Activated CD4-positive, alpha-beta T cell treated with anti-CD3 and anti-CD28 coated beads, Interleukin-2, amount 10 ng/mL, durations not matched to agents 7 days and 5 days (primary cell): ENCODE results near the gene MPDZ. TPM values are rescaled to one million over a fixed set of nuclear protein-coding genes. Genes with fewer than 3 reads are reported as not detected.

ENCODE experiments used
- CTCF ChIA-PET: fragments of 350-600 bp; sonication (Branson Sonifier 250); formaldehyde crosslinking; loops from one replicate; lab custom pipeline; 2021; ENCODE audit warnings: antibody characterized with exemption; lab: Charles Lee
- POLR2A ChIA-PET: fragments of 350-600 bp; sonication (Branson Sonifier 250); formaldehyde crosslinking; loops from one replicate; lab custom pipeline; 2021; ENCODE audit warnings: antibody characterized with exemption; lab: Charles Lee
- DNase-seq: peaks from one replicate; pipeline ENCODE4 v3.0.0-alpha.2; 2020
- H3K27ac Mint-ChIP-seq: one replicate; pipeline ENCODE4 v1.8.0; 2021; ENCODE audit warnings: mild to moderate bottlenecking, moderate library complexity, mixed read lengths
- H3K27me3 Mint-ChIP-seq: one replicate; pipeline ENCODE4 v1.8.0; 2021; ENCODE audit warnings: mixed read lengths
- H3K36me3 Mint-ChIP-seq: one replicate; pipeline ENCODE4 v1.8.0; 2021; ENCODE audit warnings: low read depth, mixed read lengths
- H3K4me1 Mint-ChIP-seq: one replicate; pipeline ENCODE4 v1.8.0; 2021; ENCODE audit warnings: mixed read lengths
- H3K4me3 Mint-ChIP-seq: one replicate; pipeline ENCODE4 v1.8.0; 2021; ENCODE audit warnings: mild to moderate bottlenecking, moderate library complexity, mixed read lengths
- H3K9me3 Mint-ChIP-seq: one replicate; pipeline ENCODE4 v1.8.0; 2021; ENCODE audit warnings: mixed read lengths
- total RNA-seq, 2 experiments: library from RNA; stranded (reverse); gene quantifications; one replicate each; pipeline ENCODE4 v1.2.3, GENCODE V29; 2021

The MPDZ gene
- total RNA-seq, 2 experiments from 2014 or later, result not detected

GRCh38 chr9:13137426-13137825 is 142.1 kb downstream of the MPDZ start:
- Mint-ChIP-seq H3K27ac (no peak overlapping the region), H3K4me1 (no peaks in the 10 kb centered on the region), H3K27me3 (no peaks in the 10 kb centered on the region), H3K9me3 (peaks cover 2% of the 10 kb centered on the region), H3K36me3 (no peaks in the 10 kb centered on the region), H3K4me3 (no peak overlapping the region)
- CTCF ChIA-PET, result no interaction called here
- POLR2A ChIA-PET, result no interaction called here
- no peak for DNase-seq

- DNase-seq, result no peak
- H3K4me1 Mint-ChIP-seq, result no peaks in the 10 kb centered on the region
- ChIA-PET CTCF (no interaction called here), POLR2A (no interaction called here)
- no peaks in the 10 kb centered on the region for H3K27me3 Mint-ChIP-seq
- H3K4me3 Mint-ChIP-seq, result no peak overlapping the region
- no peaks in the 10 kb centered on the region for H3K36me3 Mint-ChIP-seq
- H3K27ac Mint-ChIP-seq, result no peak overlapping the region
- H3K9me3 Mint-ChIP-seq, result no peaks in the 10 kb centered on the region
Observed at GRCh38 chr9:13131991-13132390, 147.5 kb downstream of the MPDZ start.

DNA sequence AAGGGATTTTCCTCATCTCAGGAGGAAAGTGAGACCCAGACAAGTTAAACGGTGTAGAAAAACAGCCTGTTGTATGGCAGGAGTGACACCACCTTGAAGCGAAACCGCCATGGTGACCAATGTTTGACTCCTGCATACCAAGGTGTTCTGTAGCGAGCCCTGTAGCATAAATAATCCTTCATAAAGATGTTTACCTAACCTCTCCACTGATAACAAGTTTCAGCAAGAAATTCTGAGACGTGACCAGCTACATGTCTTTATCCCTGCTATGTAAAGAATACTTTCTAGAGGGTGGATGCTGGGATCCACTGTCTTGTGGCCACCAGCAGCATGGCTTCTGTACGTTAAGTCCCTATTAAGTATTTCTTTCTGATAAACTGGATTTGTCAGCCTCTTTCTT is 148.1 kb downstream of the MPDZ start:
- H3K4me3 Mint-ChIP-seq, result no peak overlapping the region
- H3K4me1 Mint-ChIP-seq, result no peaks in the 10 kb centered on the region
- H3K9me3 Mint-ChIP-seq, result no peaks in the 10 kb centered on the region
- POLR2A ChIA-PET, result no interaction called here
- no peak for DNase-seq
- H3K27me3 Mint-ChIP-seq, result no peaks in the 10 kb centered on the region
- CTCF ChIA-PET, result no interaction called here
- H3K27ac Mint-ChIP-seq, result no peak overlapping the region
- H3K36me3 Mint-ChIP-seq, result no peaks in the 10 kb centered on the region

GRCh38 chr9:13128266-13128860 is 151.1 kb downstream of the MPDZ start:
- Mint-ChIP-seq H3K36me3 (no peaks in the 10 kb centered on the region), H3K4me1 (no peaks in the 10 kb centered on the region), H3K27me3 (no peaks in the 10 kb centered on the region), H3K9me3 (no peaks in the 10 kb centered on the region), H3K27ac (no peak overlapping the region), H3K4me3 (no peak overlapping the region)
- CTCF ChIA-PET, result no interaction called here
- POLR2A ChIA-PET, result no interaction called here
- no peak for DNase-seq

DNA sequence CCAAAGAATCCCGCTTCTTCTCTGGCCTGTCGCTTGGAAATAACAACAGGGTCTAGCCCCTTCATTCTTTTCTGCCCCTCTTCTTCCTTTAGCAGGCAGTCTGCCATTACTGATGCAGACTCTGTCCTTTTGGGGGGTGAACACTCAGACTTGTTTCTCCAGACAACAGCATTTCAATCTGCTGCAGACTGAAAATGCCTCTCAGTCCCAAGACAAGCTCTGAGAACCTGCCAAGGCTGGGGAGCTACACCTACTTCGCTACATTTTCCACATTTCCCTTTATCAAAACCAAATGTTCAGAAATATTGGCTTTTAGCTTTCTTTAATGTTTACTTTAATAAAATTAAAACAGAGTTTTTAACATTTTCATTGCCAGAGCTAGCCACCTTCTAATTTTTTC is 152.4 kb downstream of the MPDZ start:
- H3K9me3 Mint-ChIP-seq, result no peaks in the 10 kb centered on the region
- H3K4me1 Mint-ChIP-seq, result no peaks in the 10 kb centered on the region
- no peak for DNase-seq
- CTCF ChIA-PET, result no interaction called here
- no peak overlapping the region for H3K27ac Mint-ChIP-seq
- H3K36me3 Mint-ChIP-seq, result no peaks in the 10 kb centered on the region
- H3K27me3 Mint-ChIP-seq, result no peaks in the 10 kb centered on the region
- POLR2A ChIA-PET, result no interaction called here
- no peak overlapping the region for H3K4me3 Mint-ChIP-seq

- CTCF ChIA-PET, result no interaction called here
Observed at GRCh38 chr9:13125261-13125660, 154.2 kb downstream of the MPDZ start.

DNA sequence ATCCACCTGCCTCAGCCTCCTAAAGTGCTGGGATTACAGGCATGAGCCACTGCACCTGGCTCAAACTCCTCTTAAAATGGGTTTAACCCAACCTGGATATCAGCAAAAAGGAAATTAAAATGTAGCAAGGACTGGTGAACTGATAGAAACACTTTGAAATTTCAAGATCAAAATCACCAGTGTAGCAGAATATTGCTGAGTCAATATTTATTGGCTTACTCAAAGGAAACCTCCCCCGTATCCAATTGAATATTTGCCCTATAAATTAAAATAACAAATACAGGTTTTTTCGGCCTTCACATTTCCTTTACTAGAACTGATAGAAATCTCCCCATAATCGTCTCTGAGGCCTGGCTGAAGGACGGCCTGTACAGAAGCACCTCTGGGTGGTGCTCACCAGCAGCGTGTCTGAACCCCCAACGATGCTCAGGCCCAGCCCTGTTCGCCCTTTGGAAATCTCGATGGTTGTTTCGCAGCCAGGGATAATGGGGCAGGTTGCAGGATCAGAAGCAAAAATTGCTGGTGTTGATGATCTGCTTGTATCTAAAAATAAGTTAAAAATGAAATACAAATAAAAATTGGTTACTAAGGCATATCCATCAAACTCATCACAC is 156.6 kb downstream of the MPDZ start:
- ChIA-PET POLR2A (no interaction called here), CTCF (no interaction called here)
- Mint-ChIP-seq H3K27me3 (no peaks in the 10 kb centered on the region), H3K36me3 (no peaks in the 10 kb centered on the region), H3K9me3 (no peaks in the 10 kb centered on the region), H3K27ac (no peak overlapping the region), H3K4me3 (no peak overlapping the region), H3K4me1 (no peaks in the 10 kb centered on the region)
- DNase-seq, result no peak

More at GRCh38 chr9:13125261-13125660, 154.2 kb downstream of the MPDZ start:
- Mint-ChIP-seq H3K27ac (no peak overlapping the region), H3K4me3 (no peak overlapping the region), H3K27me3 (no peaks in the 10 kb centered on the region), H3K36me3 (no peaks in the 10 kb centered on the region), H3K4me1 (no peaks in the 10 kb centered on the region), H3K9me3 (no peaks in the 10 kb centered on the region)
- POLR2A ChIA-PET, result no interaction called here
- DNase-seq, result no peak

DNA sequence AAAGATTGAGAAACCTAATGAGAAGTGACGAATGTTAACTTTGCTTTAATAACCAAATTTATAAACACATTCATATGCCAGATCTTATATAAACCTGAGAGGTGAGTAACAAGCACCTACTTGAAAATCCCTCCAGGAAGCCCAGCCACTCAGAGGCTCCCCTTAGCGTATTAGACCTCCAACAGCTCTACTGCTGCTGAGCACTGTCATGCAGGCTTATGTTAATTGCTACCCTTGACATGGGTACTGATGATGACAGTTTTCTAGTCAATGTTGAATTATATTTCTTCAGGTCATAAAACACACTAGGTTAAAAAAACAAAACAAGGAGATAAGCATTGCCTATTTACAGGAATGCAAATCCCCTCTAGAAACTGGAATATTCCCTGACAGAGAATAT is 161.2 kb downstream of the MPDZ start:
- Mint-ChIP-seq H3K27me3 (no peaks in the 10 kb centered on the region), H3K27ac (no peak overlapping the region), H3K4me3 (no peak overlapping the region), H3K4me1 (no peaks in the 10 kb centered on the region), H3K9me3 (no peaks in the 10 kb centered on the region), H3K36me3 (no peaks in the 10 kb centered on the region)
- POLR2A ChIA-PET, result no interaction called here
- CTCF ChIA-PET, result no interaction called here
- no peak for DNase-seq

DNA sequence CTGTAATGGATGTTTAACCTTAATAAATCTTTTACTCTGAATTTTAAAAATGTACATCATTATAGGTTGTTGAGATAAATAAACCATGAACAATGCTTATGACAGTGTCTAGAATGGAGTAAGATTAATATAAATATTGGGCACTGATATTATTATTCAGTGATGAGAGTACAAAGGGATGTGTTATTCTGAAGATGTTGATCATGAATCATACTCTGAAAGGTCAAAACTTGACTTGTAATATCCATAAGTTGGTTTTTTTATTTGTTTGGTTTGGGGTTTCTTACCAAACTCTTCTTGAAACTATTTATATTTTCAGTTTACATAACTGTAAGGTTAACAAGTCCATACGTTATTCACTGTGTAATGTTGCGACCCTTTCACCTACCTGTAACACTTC is 163.2 kb downstream of the MPDZ start:
- POLR2A ChIA-PET, result no interaction called here
- H3K4me3 Mint-ChIP-seq, result no peak overlapping the region
- H3K27ac Mint-ChIP-seq, result no peak overlapping the region
- no peaks in the 10 kb centered on the region for H3K4me1 Mint-ChIP-seq
- no peaks in the 10 kb centered on the region for H3K9me3 Mint-ChIP-seq
- no peaks in the 10 kb centered on the region for H3K36me3 Mint-ChIP-seq
- DNase-seq, result no peak
- CTCF ChIA-PET, result no interaction called here
- no peaks in the 10 kb centered on the region for H3K27me3 Mint-ChIP-seq

- POLR2A ChIA-PET, result no interaction called here
- no peaks in the 10 kb centered on the region for H3K9me3 Mint-ChIP-seq
- no peaks in the 10 kb centered on the region for H3K36me3 Mint-ChIP-seq
- no peak overlapping the region for H3K4me3 Mint-ChIP-seq
- CTCF ChIA-PET, result no interaction called here
- H3K4me1 Mint-ChIP-seq, result no peaks in the 10 kb centered on the region
- no peak overlapping the region for H3K27ac Mint-ChIP-seq
- no peak for DNase-seq
- no peaks in the 10 kb centered on the region for H3K27me3 Mint-ChIP-seq
Observed at GRCh38 chr9:13113751-13114150, 165.7 kb downstream of the MPDZ start.

DNA sequence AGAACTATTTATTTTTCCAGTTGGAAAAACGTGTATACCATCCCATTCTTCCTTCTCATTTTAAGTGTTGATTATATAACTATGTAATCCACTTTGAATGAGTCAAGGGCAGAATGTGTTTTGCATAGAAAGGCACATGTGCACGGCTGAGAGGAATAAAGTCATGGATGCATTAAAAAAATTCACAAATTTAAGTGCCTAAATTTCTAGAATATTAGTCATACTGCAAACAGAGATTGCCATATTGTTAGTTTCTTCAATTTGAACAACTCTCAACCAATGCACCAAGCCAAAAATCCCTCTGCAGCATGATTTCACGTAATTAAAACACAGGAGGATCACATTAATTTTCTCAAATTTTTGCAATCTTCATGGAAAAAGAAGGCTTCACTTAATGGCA is 166.3 kb downstream of the MPDZ start:
- no peak for DNase-seq
- H3K4me1 Mint-ChIP-seq, result no peaks in the 10 kb centered on the region
- ChIA-PET CTCF (no interaction called here), POLR2A (no interaction called here)
- H3K36me3 Mint-ChIP-seq, result no peaks in the 10 kb centered on the region
- no peak overlapping the region for H3K27ac Mint-ChIP-seq
- no peak overlapping the region for H3K4me3 Mint-ChIP-seq
- no peaks in the 10 kb centered on the region for H3K9me3 Mint-ChIP-seq
- H3K27me3 Mint-ChIP-seq, result no peaks in the 10 kb centered on the region

DNA sequence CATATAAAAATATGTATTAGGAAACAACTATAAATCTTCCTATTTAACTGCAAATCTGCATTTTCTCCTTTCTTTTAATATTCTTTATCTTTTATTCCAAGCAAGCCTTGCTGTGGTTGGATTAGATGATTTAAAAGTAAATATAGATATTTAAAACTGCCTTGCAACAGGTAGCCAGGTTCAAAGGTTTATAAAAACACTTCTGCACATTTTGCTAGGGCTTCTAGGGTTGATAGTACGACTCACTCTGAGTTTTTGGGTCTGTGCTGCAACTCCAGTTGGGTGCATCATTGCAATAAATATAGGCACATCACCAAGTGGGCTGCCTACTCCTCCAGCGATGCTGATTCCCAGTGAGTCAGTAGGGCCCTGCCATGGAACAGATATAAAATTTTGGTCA is 167.7 kb downstream of the MPDZ start:
- Mint-ChIP-seq H3K27ac (no peak overlapping the region), H3K9me3 (no peaks in the 10 kb centered on the region), H3K27me3 (no peaks in the 10 kb centered on the region), H3K4me1 (no peaks in the 10 kb centered on the region), H3K4me3 (no peak overlapping the region), H3K36me3 (no peaks in the 10 kb centered on the region)
- ChIA-PET POLR2A (no interaction called here), CTCF (no interaction called here)
- DNase-seq, result no peak

- H3K4me1 Mint-ChIP-seq, result no peaks in the 10 kb centered on the region
- CTCF ChIA-PET, result no interaction called here
- no peak overlapping the region for H3K4me3 Mint-ChIP-seq
- H3K36me3 Mint-ChIP-seq, result no peaks in the 10 kb centered on the region
- no peaks in the 10 kb centered on the region for H3K27me3 Mint-ChIP-seq
- no peak overlapping the region for H3K27ac Mint-ChIP-seq
- DNase-seq, result no peak
- H3K9me3 Mint-ChIP-seq, result no peaks in the 10 kb centered on the region
- POLR2A ChIA-PET, result no interaction called here
Observed at GRCh38 chr9:13110766-13111417, 168.6 kb downstream of the MPDZ start.

- POLR2A ChIA-PET, result no interaction called here
- no peak overlapping the region for H3K4me3 Mint-ChIP-seq
- H3K27me3 Mint-ChIP-seq, result no peaks in the 10 kb centered on the region
- DNase-seq, result no peak
- H3K9me3 Mint-ChIP-seq, result no peaks in the 10 kb centered on the region
- no peak overlapping the region for H3K27ac Mint-ChIP-seq
- CTCF ChIA-PET, result no interaction called here
- H3K4me1 Mint-ChIP-seq, result no peaks in the 10 kb centered on the region
- H3K36me3 Mint-ChIP-seq, result no peaks in the 10 kb centered on the region
Observed at GRCh38 chr9:13109781-13110180, 169.7 kb downstream of the MPDZ start.
